CD4-positive, alpha-beta T cell treated with Interleukin-21 for 1 hour (primary cell): ENCODE data around the gene CHMP3.
"Not testable (repeated sequence)": the region's sequence is repeated elsewhere in the genome, so short reads cannot be mapped to it uniquely, and the experiment has no call there.

Experiments
- DNase-seq: peaks from one replicate; pipeline ENCODE4 v3.0.0-alpha.2; 2020

CHMP3 gene

DNA sequence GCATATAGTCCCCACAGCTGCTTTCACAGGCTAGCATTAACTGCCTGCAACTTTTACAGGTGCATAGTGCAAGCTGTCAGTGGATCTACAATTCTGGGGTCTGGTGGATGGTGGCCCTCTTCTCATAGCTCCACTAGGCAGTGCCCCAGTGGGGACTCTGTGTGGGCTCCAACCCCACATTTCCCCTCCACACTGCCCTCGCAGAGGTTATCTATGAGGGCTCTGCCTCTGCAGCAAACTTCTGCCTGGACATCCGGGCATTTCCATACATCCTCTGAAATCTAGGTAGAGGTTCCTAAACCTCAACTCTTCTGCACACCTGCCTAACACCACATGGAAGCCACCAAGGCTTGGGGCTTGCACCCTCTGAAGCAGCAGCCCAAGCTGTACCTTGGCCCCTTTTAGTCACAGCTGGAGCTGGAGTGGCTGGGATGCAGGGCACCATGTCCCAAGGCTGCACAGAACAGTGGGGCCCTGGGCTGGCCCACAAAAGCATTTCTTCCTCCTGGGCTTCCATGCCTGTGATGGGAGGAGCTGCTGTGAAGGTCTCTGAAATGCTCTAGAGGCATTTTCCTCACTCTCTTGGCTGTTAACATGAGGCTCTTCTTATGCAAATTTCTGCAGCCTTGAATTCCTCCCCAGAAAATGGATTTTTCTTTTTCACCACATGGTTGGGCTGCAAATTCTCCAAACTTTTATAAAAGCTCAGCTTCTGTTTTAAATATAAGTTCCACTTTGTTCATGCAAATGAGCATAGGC lies 62.7 kb downstream of the CHMP3 start:
- no peak for DNase-seq

DNA sequence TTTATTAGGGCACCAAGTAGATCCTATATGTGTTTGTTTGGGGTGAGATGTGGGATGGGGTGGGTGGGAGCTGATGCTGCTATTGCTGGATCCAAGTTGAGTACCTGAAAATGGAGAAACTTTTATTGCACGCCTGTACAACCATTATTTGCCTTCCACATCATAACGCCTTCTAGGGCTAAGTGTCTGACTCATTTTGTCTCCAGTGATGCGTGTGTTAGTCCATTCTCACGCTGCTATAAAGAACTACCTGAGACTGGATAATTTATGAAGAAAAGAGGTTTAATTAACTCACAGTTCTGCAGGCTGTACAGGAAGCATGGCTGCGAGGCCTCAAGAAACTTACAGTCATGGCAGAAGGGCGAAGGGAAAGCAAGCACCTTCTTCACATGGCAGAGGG lies 63.9 kb downstream of the CHMP3 start:
- no peak for DNase-seq

DNA sequence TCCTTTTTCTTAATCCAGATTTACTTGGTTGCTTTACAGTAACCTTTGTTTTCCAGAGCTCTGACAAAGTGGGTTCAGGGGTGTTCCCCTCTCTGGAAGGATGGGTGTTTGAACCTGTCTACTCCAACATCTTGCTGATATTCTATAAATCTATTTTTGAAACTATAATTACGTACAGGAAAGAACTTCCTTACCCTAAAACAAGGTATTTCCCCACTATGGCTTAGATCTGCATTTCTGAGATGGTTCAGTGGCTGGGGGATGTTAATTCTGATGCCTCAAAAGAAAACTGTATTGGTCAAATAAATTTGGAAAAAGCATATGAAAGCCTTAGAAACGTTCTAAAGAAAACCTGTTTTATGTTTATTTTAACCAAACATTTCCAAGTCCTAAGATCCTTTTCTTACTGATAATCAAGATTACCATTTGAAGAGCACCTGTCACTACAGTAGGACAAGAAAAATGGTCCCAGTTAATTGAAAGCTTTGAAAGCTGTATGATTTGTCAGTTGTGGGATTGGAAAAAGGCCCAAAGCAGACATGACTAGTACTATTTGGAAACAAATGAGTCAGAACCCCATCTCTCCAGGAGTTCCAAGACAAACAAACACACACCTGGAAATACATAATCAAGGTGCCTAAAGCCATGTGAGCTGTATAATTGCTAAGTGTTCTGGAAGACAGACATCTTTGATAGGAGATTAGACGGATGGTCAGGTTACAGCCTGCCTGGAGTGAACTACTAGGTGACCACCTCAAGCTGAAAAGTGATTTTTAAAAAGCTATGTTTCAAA lies 64.6 kb downstream of the CHMP3 start:
- no peak for DNase-seq

DNA sequence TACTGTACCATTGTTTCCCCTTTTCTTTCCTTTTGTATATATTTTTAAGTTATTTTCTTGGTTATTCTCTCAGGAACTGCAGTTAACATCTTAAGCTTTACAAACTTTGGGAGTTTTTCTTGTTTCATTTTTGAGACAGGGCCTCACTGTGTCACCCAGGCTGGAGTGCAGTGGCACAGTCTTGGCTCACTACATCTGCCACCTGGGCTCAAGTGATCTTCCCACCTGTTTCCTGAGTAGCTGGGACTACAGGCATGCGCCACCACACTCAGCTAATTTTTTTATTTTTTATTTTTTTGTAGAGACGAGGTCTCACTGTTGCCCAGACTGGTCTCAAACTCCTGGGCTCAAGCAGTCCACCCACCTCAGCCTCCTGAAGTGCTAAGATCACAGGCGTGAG lies 66.9 kb downstream of the CHMP3 start:
- not testable (repeated sequence) for DNase-seq

DNA sequence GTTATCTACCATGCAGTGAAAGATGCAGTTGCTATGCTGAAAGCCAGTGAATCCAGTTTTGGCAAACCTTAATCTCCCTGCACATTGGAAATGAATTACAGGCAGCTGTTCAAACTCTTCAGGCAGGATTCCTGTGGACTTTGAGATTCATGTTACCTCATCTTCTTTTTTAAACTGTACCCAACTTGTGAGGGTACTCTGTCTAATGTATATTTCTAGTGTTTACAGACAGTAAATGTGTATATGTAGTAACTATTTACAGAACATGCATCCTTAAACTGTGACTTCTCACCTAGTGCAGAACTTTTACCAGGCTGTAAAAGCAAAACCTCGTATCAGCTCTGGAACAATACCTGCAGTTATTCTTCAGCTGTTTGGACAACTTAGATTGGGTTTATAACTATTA lies 71.2 kb downstream of the CHMP3 start:
- no peak for DNase-seq

DNA sequence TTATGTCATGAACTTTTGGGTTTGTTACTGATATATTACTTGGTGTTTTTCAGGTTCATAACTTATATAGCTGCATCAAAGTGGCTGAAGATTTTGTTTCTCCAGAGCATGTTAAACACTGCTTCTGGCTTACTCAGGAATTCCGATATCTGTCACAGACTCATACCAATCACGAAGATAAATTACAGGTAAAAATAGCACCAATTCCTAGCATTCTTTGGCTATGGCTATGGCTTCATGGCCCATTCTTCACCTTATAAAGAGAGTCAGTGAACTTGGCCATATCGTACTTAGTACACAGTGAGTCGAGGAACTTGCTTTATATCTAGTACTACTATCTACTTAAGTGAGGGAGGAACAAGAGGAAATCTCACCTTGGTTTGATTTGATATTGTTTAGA lies 72.2 kb downstream of the CHMP3 start:
- no peak for DNase-seq

DNA sequence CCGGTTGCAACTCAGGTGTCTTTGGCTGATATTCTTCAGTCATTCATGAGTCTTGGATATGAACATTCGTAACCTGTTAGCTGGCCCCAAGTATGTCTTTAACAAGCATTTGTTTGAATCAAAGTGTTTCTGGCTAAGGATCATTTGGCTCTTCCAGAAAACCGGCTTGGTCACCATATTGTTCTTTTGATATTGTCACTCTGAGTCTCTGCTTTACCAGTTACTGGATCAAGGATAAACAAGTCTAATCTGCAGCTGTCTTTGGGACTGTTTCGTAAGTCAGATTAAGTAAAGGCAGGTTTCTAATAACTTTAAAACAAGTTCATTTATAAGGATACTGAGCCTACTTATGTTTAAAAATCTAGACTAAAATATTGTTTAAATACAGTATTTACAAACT lies 73.0 kb downstream of the CHMP3 start:
- no peak for DNase-seq

DNA sequence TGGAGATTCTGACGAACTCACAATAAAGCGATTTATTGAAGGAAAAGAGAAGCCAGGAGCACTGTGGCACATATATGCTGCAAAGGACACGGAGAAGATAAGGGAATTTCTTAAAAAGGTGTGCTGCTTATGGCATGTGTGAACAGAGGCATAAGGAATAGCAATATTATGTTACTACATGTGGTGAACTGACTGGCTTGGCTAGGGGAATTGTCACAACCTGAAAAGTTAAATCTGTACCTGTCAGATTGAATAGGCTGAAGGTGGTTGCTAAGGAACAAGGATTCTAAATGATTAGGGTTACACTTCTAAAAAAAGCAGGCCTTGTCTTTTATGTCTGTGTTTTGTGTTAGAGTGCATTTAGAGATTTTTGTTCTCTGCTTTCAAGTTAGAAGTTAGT lies 73.7 kb downstream of the CHMP3 start:
- DNase-seq: no peak

DNA sequence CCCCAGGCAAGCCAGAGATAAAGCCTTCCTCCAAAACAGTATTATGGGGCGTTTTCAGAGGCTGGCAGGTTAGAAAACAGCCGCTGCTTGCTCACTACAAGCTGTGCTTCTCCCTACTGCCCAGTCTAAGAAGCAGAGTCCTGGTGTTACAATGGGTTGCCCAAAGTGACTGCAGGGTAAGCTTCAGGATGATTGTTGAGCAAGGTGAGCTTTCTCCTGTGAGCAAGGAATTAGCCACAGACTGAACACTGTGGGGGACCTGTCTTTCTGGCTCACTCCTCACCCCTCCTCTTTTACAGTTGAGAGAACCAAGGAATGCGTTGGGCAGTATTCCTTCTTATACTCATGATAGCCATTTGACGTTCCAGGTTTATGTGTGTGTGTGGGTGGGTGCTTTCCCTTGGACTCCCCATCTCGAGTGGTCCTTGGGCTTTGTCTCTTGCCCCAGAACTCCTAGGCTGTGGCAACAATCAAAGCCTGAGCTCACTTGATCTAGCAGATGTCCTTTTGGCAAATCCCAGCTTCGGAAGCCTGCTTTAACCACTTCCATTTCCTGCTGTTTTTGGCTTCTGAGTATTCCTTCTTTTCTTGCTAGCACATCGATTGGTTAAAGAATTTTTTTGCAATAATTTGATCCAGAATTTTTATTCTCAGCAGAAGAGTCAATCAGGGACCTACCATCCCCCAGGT lies 74.5 kb downstream of the CHMP3 start:
- no peak for DNase-seq

DNA sequence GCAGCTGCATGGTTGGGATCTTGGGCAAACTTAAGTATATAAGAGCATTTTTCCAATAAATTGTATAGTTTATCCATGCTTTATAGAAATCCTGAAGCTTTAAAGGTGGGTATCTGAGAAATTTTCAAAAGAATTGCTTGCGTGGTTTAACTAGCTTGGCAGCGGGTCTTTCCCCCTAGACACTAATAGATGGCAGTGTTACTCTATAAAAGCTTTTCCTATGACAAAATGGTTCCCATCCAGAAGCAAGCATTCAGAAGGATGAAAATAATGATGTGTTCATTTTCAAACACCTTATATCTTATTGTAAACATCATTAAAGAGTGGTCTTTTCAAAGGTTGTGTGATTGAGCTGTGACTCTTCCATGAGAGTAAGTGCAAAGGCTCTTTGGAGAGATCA lies 76.2 kb downstream of the CHMP3 start:
- DNase-seq: no peak

DNA sequence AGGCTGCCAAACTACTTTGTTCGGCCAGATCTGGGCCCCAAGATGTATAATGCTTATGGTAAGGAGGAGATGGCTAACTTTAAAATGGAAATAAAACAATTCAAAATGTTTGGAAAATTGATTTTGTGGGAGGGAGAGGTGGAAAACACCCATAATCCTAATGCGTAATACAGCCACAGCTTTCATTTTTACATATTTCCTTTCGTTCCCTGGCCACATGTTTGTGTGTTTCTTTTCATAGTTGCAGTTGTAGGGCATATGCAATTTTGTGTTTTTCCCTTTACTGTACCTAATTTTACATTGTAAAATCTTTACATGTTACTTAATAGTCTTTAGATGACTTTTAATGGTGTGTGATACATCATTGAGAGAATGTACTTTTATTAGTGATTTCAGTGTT lies 77.4 kb downstream of the CHMP3 start:
- no peak for DNase-seq

DNA sequence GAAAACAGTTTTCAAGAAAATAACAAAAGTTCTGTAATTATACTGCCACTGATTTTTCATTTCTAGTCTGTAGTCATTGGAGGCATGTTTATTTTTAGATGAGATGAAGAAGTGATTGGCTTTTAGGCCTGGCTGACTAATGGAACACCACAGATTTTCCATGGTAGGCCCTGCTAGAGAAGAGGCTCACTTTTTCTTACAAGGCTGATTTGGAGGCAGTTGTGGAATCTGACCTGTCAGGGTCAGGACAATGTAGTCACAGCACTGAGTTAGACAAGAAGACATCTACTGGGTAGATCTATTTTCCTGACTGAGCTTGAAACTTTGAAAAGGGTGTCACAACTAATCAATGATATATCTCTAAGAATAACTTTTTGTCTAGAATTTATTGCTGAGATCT lies 78.1 kb downstream of the CHMP3 start:
- DNase-seq: no peak

DNA sequence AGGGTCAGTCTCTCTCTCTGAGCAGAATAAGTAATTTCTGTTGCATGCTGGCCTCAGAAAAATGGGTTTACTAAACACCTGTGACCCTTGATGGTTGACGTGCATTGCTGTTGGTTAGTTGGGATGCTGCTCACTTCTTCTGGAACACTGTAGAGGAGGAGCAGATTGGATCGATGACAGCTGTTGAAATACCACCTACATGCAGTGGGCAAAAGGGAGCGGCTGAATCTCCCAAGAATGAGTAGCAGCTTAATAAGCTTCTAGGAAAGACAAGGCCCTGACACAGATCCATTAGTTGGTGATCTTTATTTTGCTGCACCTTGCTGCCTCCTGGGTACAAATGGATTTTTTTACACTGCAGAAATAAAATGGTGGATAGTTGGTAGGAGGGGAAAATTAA lies 78.9 kb downstream of the CHMP3 start:
- no peak for DNase-seq

DNA sequence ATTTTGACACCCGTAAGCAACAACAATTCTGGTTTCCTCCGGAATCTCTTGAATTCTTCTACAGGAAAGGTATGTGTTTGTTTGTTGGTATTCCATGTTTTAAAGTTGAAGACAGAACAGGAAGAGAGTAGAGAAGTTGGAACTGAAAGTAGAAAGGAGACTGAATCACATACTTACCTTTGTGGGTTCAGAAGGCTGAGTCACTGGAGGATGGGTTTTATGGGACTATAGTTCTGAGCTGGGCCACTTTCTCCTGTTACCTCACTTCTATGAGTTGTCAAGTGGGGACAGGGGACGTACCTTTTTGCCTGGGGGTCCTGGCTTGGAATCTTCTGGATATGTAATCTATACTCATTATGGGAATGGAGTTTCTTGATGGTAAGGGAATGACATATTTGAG lies 81.2 kb downstream of the CHMP3 start:
- DNase-seq: no peak

DNA sequence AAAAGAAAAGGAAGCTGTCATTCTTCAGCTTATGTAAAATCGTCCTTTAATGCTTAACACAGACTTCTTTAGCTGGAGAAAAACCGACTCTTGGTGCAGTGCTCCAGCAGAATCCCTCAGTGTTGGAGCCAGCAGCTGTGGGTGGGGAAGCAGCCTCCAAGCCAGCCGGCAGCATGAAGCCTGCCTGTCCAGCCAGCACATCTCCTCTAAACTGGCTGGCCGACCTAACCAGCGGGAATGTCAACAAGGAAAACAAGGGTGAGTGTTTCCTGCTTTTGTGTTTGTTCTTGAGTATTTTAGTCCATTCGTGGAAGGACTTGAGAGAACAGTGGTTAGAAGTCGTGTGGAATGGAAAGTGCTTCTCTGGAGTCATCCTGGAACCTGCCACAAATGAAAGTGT lies 83.1 kb downstream of the CHMP3 start:
- DNase-seq: no peak

DNA sequence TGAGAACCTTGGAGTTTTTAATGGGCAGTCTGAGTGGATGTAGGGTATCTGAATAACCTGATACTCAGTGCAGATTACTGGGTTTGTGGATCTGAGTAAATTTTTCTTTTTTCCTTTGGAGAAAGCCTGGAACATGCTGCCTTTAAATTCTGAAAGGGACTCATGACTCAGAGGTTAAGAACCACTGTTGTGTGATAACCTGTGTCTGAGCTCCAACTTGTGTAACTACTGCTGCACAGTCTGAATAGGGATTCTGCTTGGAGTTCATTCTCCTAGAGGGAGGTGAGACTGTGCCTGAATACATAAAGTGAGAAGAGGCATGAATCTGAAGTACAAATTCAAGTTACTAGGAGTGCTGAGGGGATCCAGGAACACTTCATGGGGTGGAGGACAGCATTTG lies 85.9 kb downstream of the CHMP3 start:
- DNase-seq: no peak

DNA sequence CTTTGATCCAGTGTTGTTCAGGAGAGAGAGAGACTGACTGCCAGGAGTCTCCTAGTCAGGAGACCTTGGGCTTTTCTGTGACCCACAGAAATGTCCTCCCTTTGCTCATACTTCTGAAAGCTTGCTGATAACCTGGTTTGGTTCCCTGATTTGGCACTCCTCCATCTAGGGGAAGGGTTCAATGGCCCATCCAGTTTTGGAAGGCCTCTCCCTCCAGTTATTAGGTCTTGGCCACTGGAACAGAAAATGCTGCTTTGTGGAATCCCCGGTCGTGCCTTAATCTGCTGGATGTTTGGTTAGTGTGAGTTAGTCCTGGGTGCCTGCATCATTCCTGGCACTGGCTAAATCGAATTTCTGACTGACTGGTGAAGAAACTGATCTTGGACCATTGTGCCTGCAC lies 86.3 kb downstream of the CHMP3 start:
- DNase-seq: no peak

DNA sequence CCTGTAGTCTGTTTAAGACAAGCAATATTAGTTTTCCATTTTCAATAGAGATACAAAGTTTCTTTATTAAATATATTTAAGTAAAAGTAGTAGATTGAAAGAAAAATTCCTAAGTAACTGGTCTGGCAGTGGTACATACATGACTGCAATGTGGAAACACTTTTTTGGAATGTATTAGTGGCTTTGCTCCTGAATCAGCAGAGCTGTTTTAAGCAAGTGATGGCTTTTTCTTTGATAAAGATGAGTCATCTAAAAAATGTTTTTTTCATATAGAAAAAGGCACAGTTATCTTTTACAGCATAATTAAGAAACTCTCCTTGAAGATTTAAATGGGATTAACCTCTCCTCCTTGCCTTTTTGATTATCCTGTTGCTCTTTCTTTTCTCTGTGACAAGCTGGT lies 87.2 kb downstream of the CHMP3 start:
- DNase-seq: no peak

DNA sequence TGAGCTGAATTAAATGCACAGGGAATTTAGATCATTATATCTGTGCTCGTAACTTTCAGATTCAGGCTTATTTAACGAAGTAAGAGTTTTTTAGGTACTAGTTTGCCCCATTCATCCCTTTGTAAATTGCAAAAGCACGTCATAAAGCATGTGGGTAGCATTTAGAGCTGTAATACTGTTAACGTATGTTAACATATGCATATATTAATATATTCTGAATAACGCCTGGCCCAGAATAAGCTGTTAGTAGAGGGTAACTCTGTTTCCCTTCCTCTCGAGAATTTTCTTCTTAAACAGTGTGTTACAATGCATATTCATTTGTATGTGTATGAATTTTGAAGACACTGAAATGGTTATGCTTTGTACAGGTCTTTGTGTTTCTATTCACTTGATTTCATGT lies 91.6 kb downstream of the CHMP3 start:
- DNase-seq: no peak

DNA sequence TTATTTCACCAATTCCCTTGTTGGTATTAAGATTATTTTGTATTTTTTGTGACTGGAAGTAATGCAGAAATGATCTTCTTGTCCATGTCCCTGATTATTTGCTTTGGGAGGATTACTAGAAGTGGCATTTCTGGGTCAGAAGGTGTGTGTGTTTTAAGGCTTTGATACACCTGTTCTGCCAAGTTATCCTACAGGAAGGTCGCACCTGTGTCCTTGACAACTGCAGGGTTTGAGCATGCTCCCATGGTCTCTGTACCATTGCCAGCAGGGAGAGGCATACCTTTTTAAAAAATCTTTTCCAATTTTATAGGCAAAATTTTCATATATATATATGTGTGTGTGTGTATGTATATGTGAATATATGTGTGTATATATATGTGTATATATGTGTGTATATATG lies 92.4 kb downstream of the CHMP3 start:
- DNase-seq: no peak

DNA sequence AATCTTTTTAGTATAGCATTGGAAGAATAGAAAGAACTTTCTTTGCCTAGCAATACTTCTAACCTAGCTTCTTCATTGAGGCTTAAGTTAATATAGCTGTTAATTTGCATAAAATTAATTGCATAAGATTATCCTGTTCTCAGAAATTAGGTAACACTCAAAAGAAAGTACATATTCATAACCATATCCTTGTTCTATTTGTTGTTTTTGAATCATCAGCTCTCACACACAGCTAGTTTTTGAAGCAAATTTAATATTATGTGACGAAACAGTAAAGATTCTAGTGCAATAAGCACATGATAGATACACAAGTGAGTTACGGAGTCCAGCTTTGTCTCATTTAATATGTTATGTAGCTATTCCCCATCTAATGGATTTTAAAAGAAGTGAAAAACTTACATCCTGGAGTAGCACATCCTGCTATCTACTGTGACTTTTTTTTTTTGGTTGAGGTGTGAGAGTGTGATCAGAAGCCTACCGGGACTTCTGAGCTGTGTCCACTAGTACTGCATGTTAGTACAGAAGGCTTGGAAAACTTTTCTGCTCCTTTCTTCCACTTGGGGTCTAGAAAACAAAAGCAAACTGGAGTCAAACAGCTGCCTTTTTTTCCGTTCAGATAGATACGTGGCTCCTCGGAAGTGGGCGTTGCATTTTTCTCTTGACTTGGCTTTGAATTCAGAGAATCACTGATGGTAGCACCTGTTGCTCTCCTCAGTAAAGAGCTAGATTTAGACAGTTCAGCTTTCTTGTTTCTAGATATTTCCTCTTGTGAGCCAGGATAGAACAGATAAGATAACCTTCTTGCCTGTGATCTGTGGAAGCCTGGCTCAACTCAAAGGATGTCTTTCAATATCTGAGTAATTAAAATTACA lies 94.8 kb downstream of the CHMP3 start:
- peak; percentile 32 for DNase-seq

DNA sequence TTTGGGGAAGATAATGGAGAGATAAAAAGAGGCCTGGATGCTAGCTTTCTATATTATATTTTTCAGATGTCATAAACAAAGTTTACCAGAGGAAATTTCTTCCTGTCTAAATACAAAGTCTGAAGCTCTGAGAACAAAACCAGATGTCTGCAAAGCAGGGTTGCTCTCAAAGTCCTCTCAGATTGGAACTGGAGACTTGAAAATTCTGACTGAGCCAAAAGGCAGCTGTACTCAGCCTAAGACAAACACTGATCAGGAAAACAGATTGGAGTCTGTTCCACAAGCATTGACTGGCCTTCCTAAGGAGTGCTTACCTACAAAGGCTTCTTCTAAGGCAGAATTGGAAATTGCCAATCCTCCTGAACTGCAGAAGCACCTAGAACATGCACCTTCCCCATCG lies 96.9 kb downstream of the CHMP3 start:
- no peak for DNase-seq

DNA sequence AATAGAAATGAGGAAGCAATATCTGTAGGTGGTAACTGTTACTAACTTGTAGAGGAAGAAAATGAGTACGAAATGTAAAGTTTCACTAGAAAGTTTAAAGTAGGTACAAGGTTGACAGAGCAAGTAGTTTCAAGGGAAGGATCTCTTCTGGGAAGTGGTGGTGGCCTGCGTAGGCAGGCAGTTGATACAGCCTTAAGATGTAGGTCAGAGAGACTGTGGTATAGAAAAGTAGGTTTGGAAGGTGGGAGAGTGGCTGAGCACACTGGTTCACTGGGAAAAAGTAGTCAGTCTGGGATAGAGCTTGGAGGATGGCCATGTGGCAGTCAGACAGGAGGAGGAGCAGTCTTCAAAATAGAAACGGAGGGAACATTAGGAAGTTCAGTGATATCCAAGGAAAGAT lies 98.6 kb downstream of the CHMP3 start:
- no peak for DNase-seq
